MM.1S (cell line): Measurements from ENCODE around the gene ZNHIT3.

Experiments used
- DNase-seq: peaks from one replicate; pipeline ENCODE4 v3.0.0-alpha.2; 2015
- H2AFZ ChIP-seq: fragments of 300-600 bp; sonication (generic); 2 replicates; pipeline ENCODE4 v1.6.0; 2016; ENCODE audit warnings: antibody characterized with exemption, low read length
- H3F3A ChIP-seq: fragments of 300-600 bp; sonication (generic); 2 replicates; pipeline ENCODE4 v1.6.1; 2016; ENCODE audit warnings: mild to moderate bottlenecking, antibody characterized with exemption, low read length, moderate library complexity, mixed read lengths; ENCODE audit not compliant: insufficient read depth
- H3K27ac ChIP-seq: fragments of 300-600 bp; sonication (generic); 2 replicates; pipeline ENCODE4 v1.5.1; 2016; ENCODE audit warnings: mild to moderate bottlenecking, low read length
- H3K27me3 ChIP-seq: fragments of 300-600 bp; sonication (generic); replicated peaks from 2 replicates; pipeline ENCODE4 v1.6.0; 2016; ENCODE audit warnings: low read length; ENCODE audit not compliant: insufficient read depth
- H3K36me3 ChIP-seq: fragments of 300-600 bp; sonication (generic); replicated peaks from 2 replicates; pipeline ENCODE4 v1.6.1; 2016; ENCODE audit warnings: mild to moderate bottlenecking, low read length, mixed read lengths; ENCODE audit not compliant: insufficient read depth
- H3K4me1 ChIP-seq: fragments of 300-600 bp; sonication (generic); 2 replicates; pipeline ENCODE4 v1.6.1; 2016; ENCODE audit warnings: low read length, mixed read lengths
- H3K4me2 ChIP-seq: fragments of 300-600 bp; sonication (generic); 2 replicates; pipeline ENCODE4 v1.6.0; 2016; ENCODE audit warnings: low read depth, low read length
- H3K4me3 ChIP-seq: fragments of 300-600 bp; sonication (generic); 2 replicates; pipeline ENCODE4 v1.5.1; 2016; ENCODE audit warnings: low read length, mixed read lengths
- H3K79me2 ChIP-seq: fragments of 300-600 bp; sonication (generic); 2 replicates; pipeline ENCODE4 v1.6.1; 2016; ENCODE audit warnings: mixed run types, low read length, mixed read lengths
- H3K9ac ChIP-seq: fragments of 300-600 bp; sonication (generic); 2 replicates; pipeline ENCODE4 v1.6.1; 2016; ENCODE audit warnings: low read length, mixed read lengths
- H3K9me2 ChIP-seq: fragments of 300-600 bp; sonication (generic); replicated peaks from 2 replicates; pipeline ENCODE4 v1.6.1; 2016; ENCODE audit warnings: mild to moderate bottlenecking, low read length, mixed read lengths; ENCODE audit not compliant: insufficient read depth
- H3K9me3 ChIP-seq: fragments of 300-600 bp; sonication (generic); replicated peaks from 2 replicates; pipeline ENCODE4 v1.6.1; 2016; ENCODE audit warnings: mild to moderate bottlenecking, low read length, mixed read lengths; ENCODE audit not compliant: insufficient read depth
- H4K20me1 ChIP-seq: fragments of 300-600 bp; sonication (generic); 2 replicates; pipeline ENCODE4 v1.6.1; 2016; ENCODE audit warnings: mild to moderate bottlenecking, low read length, moderate library complexity, mixed read lengths; ENCODE audit not compliant: insufficient read depth
- EZH2 ChIP-seq: fragments of 300-600 bp; sonication (generic); optimal IDR thresholded peaks from 2 replicates; pipeline ENCODE3; 2017; ENCODE audit warnings: low read depth, mild to moderate bottlenecking, antibody characterized with exemption, low read length, mixed read lengths
- EZH2phosphoT487 ChIP-seq: fragments of 300-600 bp; sonication (generic); IDR thresholded peaks from 2 replicates; pipeline ENCODE4 v1.6.1; 2018; ENCODE audit warnings: antibody characterized with exemption, low read length
- TF ChIP-seq, protein P1 (sequence below): fragments of 300-600 bp; sonication (generic); IDR thresholded peaks from 2 replicates; pipeline ENCODE4 v1.5.1; 2016; ENCODE audit warnings: antibody characterized with exemption, low read length, mixed read lengths

ZNHIT3 gene

DNA sequence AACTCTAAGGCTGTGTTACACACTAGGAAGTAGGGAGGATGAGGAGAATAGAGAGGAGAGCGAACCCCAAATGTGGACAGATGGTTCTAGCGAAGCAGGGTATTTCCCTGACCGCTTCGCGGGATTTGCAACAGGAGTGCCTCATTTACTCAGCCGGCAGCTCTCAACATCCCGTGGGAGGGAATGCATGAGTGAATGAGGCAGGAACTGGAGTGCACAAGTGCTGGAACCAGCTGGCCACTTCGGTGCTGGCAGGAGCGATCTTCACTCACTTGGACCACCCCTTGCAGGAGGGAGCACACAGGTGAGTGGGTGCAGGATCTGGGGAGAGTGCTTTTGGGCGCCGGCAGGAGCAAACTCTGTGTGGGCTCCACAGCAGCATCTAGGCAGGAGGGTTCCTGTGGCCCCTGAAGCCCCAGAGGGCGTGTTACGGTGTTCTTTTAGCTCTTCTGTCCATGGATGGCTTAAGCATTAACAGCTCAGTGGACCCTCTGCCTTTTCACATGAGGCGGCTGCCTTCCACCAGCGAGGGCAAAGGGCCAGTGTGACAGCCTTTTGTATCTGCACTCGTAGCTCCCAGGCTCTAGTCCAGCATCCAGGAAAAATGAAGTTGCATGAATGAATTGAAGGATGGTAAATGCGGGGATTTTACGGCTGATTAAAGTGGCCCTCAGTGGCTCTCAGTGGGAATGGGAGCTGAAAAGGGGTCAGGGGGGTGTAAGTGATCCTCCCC, 17.4 kb upstream of the ZNHIT3 start:
- Histone ChIP-seq H3K9me3 (no peaks in the 10 kb centered on the region), H3K27ac (no peak overlapping the region), H3K36me3 (no peaks in the 10 kb centered on the region), H3K27me3 (peaks cover 66% of the 10 kb centered on the region), H3K4me2 (no peak overlapping the region), H3F3A (no peaks in the 10 kb centered on the region), H3K4me1 (no peaks in the 10 kb centered on the region), H3K9ac (no peak overlapping the region), H3K79me2 (no peaks in the 10 kb centered on the region), H2AFZ (no peak overlapping the region), H4K20me1 (no peaks in the 10 kb centered on the region), H3K9me2 (no peaks in the 10 kb centered on the region), H3K4me3 (no peak overlapping the region)
- DNase-seq: no peak
- TF ChIP-seq, protein P1, sequence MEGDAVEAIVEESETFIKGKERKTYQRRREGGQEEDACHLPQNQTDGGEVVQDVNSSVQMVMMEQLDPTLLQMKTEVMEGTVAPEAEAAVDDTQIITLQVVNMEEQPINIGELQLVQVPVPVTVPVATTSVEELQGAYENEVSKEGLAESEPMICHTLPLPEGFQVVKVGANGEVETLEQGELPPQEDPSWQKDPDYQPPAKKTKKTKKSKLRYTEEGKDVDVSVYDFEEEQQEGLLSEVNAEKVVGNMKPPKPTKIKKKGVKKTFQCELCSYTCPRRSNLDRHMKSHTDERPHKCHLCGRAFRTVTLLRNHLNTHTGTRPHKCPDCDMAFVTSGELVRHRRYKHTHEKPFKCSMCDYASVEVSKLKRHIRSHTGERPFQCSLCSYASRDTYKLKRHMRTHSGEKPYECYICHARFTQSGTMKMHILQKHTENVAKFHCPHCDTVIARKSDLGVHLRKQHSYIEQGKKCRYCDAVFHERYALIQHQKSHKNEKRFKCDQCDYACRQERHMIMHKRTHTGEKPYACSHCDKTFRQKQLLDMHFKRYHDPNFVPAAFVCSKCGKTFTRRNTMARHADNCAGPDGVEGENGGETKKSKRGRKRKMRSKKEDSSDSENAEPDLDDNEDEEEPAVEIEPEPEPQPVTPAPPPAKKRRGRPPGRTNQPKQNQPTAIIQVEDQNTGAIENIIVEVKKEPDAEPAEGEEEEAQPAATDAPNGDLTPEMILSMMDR: no peak
- no peak for TF ChIP-seq EZH2
- no peak for TF ChIP-seq EZH2phosphoT487

DNA sequence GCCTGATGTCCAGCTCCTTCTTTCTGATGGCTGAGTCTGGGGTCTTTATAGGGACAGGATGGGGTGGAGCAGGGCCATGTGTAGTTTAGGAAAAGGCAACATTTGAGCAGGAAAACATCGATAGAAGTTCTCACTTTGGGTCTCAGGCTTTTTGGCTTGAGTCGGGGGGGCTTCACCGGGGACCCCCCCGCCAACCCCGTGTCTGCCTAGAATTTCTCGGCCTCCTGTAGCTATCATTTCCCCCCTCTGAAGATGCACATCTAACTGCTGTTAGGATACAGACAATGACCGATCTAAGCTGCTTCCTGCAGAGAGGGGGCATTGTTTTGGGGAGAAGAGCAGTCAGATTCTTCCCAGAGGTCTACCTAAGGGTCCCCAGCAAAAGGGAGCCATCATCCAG, 16.7 kb upstream of the ZNHIT3 start:
- Histone ChIP-seq H3K4me2 (no peak overlapping the region), H3K79me2 (no peaks in the 10 kb centered on the region), H4K20me1 (no peaks in the 10 kb centered on the region), H3F3A (no peaks in the 10 kb centered on the region), H3K36me3 (no peaks in the 10 kb centered on the region), H3K27me3 (peaks cover 72% of the 10 kb centered on the region), H3K27ac (no peak overlapping the region), H3K4me1 (no peaks in the 10 kb centered on the region), H3K9me3 (no peaks in the 10 kb centered on the region), H3K9me2 (no peaks in the 10 kb centered on the region), H3K9ac (no peak overlapping the region), H3K4me3 (no peak overlapping the region), H2AFZ (no peak overlapping the region)
- TF ChIP-seq EZH2 (no peak), EZH2phosphoT487 (no peak)
- TF ChIP-seq, protein P1: no peak
- no peak for DNase-seq

DNA sequence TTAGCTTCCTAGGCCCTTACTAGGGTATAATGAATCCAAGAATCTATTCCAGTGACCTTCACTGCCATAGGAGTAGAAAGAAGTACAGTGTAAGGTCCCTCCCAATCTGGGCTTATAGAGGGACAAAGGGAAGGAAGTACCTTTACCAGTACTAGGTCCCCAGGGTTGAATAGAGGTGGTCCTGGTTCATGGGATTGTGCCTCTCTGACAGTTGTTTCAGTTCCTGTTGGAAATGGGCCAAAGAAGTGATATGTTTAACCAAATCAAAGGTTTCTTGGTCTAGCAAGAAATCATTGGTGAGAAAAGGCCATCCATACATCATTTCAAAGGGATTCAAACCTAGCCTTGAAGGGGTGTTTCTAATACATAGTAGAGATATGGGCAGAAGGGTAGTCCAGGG, 16.0 kb upstream of the ZNHIT3 start:
- Histone ChIP-seq H3K36me3 (no peaks in the 10 kb centered on the region), H3K9ac (no peak overlapping the region), H3F3A (no peaks in the 10 kb centered on the region), H3K9me2 (no peaks in the 10 kb centered on the region), H3K27ac (no peak overlapping the region), H3K27me3 (peaks cover 79% of the 10 kb centered on the region), H3K4me1 (no peaks in the 10 kb centered on the region), H3K9me3 (no peaks in the 10 kb centered on the region), H3K4me3 (no peak overlapping the region), H3K4me2 (no peak overlapping the region), H4K20me1 (no peaks in the 10 kb centered on the region), H2AFZ (no peak overlapping the region), H3K79me2 (no peaks in the 10 kb centered on the region)
- DNase-seq: no peak
- TF ChIP-seq, protein P1: no peak
- no peak for TF ChIP-seq EZH2phosphoT487
- TF ChIP-seq EZH2: no peak
